T-cell (primary cell): ENCODE data around the gene CDKN2B-AS1. TPM values are rescaled to one million over a fixed set of nuclear protein-coding genes. Genes with fewer than 3 reads are reported as not detected.

Experiments
- ATAC-seq, 4 experiments: fragments of 200-7000 bp in 3 of 4; fragments of 150-1000 bp in 1 of 4; cut with Tn5 transposase; replicated peaks in 1 of 4; 1 replicate in 3 of 4; 2 replicates in 1 of 4; pipeline ENCODE4 v1.10.0; 2021; ENCODE audit warnings: moderate library complexity in 3 of 4, mild to moderate bottlenecking in 2 of 4, moderate number of reproducible peaks in 1 of 4
- CTCF ChIA-PET, 2 donors: fragments of 300-600 bp; sonication (Branson Sonifier 250); formaldehyde crosslinking; loops; one replicate each; lab custom pipeline; 2022; ENCODE audit warnings: antibody characterized with exemption in 2 of 2; lab: Charles Lee
- POLR2A ChIA-PET, 2 donors: fragments of 300-600 bp; sonication (Branson Sonifier 250); formaldehyde crosslinking; loops; one replicate each; lab custom pipeline; 2022; ENCODE audit warnings: antibody characterized with exemption in 2 of 2; lab: Charles Lee
- DNase-seq, 35 experiments: peaks; one replicate each; pipeline versions ENCODE4 v3.0.0 to v3.0.0-alpha.2; 2013 to 2023
- H3K27ac ChIP-seq: one replicate; pipeline ENCODE4 v1.5.1; 2013; ENCODE audit warnings: low read length
- H3K27me3 ChIP-seq, 2 experiments: replicated peaks in 1 of 2; 1 replicate in 1 of 2; 2 replicates in 1 of 2; pipeline versions ENCODE4 v1.6.1 to v1.7.0; 2013; ENCODE audit warnings: low read length in 1 of 2, mixed read lengths in 1 of 2; ENCODE audit not compliant: control insufficient read depth in 2 of 2, insufficient read depth in 2 of 2; ENCODE audit errors: extremely low read depth in 1 of 2
- H3K36me3 ChIP-seq, 2 donors: 1 replicate in 1 of 2; 2 replicates in 1 of 2; pipeline versions ENCODE4 v1.6.1 to v1.7.0; 2013; ENCODE audit warnings: low read length in 1 of 2; ENCODE audit not compliant: control insufficient read depth in 2 of 2, insufficient read depth in 1 of 2; ENCODE audit errors: extremely low read depth in 1 of 2
- H3K4me1 ChIP-seq, 2 experiments: 1 replicate in 1 of 2; 2 replicates in 1 of 2; pipeline versions ENCODE4 v1.6.1 to v1.7.0; 2013; ENCODE audit warnings: low read length in 2 of 2, mixed read lengths in 1 of 2; ENCODE audit not compliant: insufficient read depth in 2 of 2, control insufficient read depth in 1 of 2; ENCODE audit errors: extremely low read depth in 1 of 2
- H3K4me3 ChIP-seq, 2 donors: 1 replicate in 1 of 2; 2 replicates in 1 of 2; pipeline versions ENCODE4 v1.5.1 to v1.7.0; 2013; ENCODE audit warnings: mild to moderate bottlenecking in 2 of 2, low read length in 1 of 2, moderate library complexity in 1 of 2; ENCODE audit not compliant: control insufficient read depth in 1 of 2; ENCODE audit errors: extremely low read depth in 1 of 2
- H3K9me3 ChIP-seq: 2 replicates; pipeline ENCODE4 v1.7.0; 2013
- H3K27ac Mint-ChIP-seq, 2 donors: one replicate each; pipeline ENCODE4 v1.8.0; 2020 to 2021; ENCODE audit warnings: mild to moderate bottlenecking in 2 of 2, mixed read lengths in 2 of 2
- H3K27me3 Mint-ChIP-seq, 2 donors: one replicate each; pipeline ENCODE4 v1.8.0; 2021 to 2022; ENCODE audit warnings: mixed read lengths in 2 of 2
- H3K36me3 Mint-ChIP-seq: one replicate; pipeline ENCODE4 v1.8.0; 2021; ENCODE audit warnings: mixed read lengths
- H3K4me1 Mint-ChIP-seq, 3 donors: one replicate each; pipeline ENCODE4 v1.8.0; 2020 to 2022; ENCODE audit warnings: mixed read lengths in 3 of 3, mild to moderate bottlenecking in 1 of 3
- H3K4me3 Mint-ChIP-seq, 3 donors: one replicate each; pipeline ENCODE4 v1.8.0; 2020 to 2022; ENCODE audit warnings: mild to moderate bottlenecking in 3 of 3, mixed read lengths in 3 of 3, moderate library complexity in 3 of 3
- H3K9me3 Mint-ChIP-seq, 3 donors: one replicate each; pipeline ENCODE4 v1.8.0; 2020 to 2022; ENCODE audit warnings: mixed read lengths in 3 of 3
- WGBS: methylation state at CpG from one replicate; pipeline ENCODE4 v1.1.5; 2013; ENCODE audit warnings: missing lambda C conversion rate; ENCODE audit not compliant: insufficient coverage; 5-methylcytosine and 5-hydroxymethylcytosine counted together
- total RNA-seq, 35 experiments: library from RNA in 6 of 35; stranded (reverse) in 6 of 35; fragments of 120-200 nt in 1 of 35; gene quantifications; one replicate each; pipeline versions ENCODE4 v1.2.1 to v1.2.4 and lab custom pipeline; 2013 to 2026

Gene CDKN2B-AS1
- total RNA-seq, 5 donors from 2014 or later (not counting 1 experiment from before 2014, with no cell fraction given) = 1.1 to 1.5 (median 1.4) TPM

DNA sequence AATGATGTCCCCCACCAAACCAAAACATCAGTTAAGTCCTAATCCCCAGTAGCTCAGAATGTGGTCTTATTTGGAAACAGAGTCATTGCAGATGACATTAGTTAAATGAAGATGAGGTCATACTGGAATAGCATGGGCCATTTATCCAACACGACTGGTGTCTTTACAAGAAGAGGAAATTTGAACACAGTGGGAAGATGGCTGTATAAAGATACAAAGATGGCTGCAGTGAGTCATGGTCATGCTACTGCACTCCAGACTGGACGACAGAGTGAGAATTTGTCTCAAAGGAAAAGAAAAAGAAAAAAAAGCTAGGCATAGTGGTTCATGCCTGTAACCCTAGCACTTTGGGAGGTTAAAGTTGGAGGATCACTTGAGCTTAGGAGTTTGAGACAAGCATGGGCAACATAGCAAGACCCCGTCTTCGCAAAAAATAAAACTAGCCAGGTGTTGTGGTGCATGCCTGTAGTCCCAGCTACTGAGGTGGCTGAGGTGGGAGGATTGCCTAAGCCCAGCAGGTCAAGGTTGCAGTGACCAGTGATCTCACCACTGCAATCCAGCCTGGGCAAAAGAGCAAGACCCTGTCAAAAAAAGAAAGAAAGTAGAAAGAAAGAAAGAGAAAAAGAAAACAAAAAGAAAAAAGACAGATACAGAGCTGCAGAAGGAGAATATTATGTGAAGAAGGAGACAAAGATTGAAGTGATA lies 144.5 kb downstream of the CDKN2B-AS1 start:
- no peaks in the 10 kb centered on the region for H3K9me3 ChIP-seq
- Mint-ChIP-seq H3K9me3 (no peaks in the 10 kb centered on the region), H3K27me3 (peaks cover 4 to 5% of the 10 kb centered on the region in 2 donors), H3K36me3 (no peaks in the 10 kb centered on the region), H3K27ac (no peak overlapping the region), H3K4me3 (no peak overlapping the region), H3K4me1 (no peaks in the 10 kb centered on the region)
- H3K4me1 ChIP-seq = no peaks in the 10 kb centered on the region
- H3K27ac ChIP-seq = no peak overlapping the region
- H3K4me3 ChIP-seq = no peak overlapping the region
- peaks cover 0 to 3% of the 10 kb centered on the region in 2 experiments for H3K27me3 ChIP-seq
- 90% methylated on average over 2 of the region's 4 CpGs for WGBS
- ChIA-PET POLR2A (no interaction called here), CTCF (no interaction called here)
- H3K36me3 ChIP-seq = no peaks in the 10 kb centered on the region
- DNase-seq (no peak), ATAC-seq (no peak)

DNA sequence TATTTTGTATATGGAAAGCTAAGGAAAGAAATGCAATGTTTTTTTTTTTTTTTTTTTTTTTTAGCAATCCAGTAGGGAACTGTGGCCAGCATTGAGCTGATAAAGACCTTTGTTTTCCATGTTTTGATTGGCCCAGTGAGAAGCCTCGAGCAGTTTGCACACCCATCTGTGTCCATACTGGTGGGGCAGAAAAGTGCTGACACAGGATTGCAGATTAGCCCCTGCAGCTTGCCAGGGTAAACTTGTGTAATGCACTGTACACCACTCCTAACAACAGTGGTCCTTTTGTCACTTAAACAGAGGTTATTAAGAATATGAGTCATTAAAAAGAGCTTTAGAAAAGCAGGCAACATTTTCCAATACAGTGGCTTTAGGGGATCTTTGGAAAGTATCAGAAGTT lies 147.3 kb downstream of the CDKN2B-AS1 start:
- H3K27ac Mint-ChIP-seq = no peak overlapping the region
- Histone ChIP-seq H3K4me1 (no peaks in the 10 kb centered on the region), H3K27me3 (no peaks in the 10 kb centered on the region), H3K27ac (no peak overlapping the region), H3K4me3 (no peak overlapping the region), H3K36me3 (no peaks in the 10 kb centered on the region), H3K9me3 (no peaks in the 10 kb centered on the region)
- H3K36me3 Mint-ChIP-seq = no peaks in the 10 kb centered on the region
- CTCF ChIA-PET = interaction anchor here (0.6 to 0.7 kb wide), 2 partner anchors 11 to 240 kb away, joined by 3 to 6 read pairs; no protein-coding TSS in a partner anchor
- WGBS = 38% methylated on average over 1 of the region's 1 CpG
- H3K9me3 Mint-ChIP-seq = no peaks in the 10 kb centered on the region
- POLR2A ChIA-PET = no interaction called here
- H3K4me3 Mint-ChIP-seq = no peak overlapping the region
- H3K27me3 Mint-ChIP-seq = peaks cover 4 to 9% of the 10 kb centered on the region in 2 donors
- H3K4me1 Mint-ChIP-seq = peaks cover 0 to 3% (median 0%) of the 10 kb centered on the region in 3 donors
- ATAC-seq (no peak), DNase-seq (no peak)

DNA sequence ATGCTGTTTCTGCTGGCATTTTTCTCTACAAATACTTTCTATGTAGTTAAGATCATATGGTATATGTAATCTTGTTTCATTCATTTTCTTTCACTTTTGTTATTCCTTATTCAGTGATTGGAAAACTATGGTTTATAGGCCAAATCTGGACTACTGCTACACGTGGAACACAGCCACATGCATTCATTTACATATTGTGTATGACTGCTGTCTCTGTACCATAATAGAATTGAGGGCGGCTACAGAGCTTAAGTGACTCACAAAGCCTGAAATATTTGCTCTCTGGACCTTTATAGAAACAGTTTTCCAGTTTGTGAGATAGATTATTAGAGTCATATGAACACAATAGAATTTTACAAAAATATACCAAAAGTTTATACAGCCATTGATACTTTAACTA lies 148.1 kb downstream of the CDKN2B-AS1 start:
- H3K4me1 ChIP-seq = no peaks in the 10 kb centered on the region
- no peak for ATAC-seq
- Mint-ChIP-seq H3K4me1 (peaks cover 1 to 9% (median 1%) of the 10 kb centered on the region in 3 donors), H3K9me3 (no peaks in the 10 kb centered on the region), H3K27me3 (peaks cover 4 to 9% of the 10 kb centered on the region in 2 donors), H3K27ac (no peak overlapping the region), H3K4me3 (no peak overlapping the region), H3K36me3 (no peaks in the 10 kb centered on the region)
- no peaks in the 10 kb centered on the region for H3K27me3 ChIP-seq
- no CpG with 5 or more reads among the region's 2 CpGs for WGBS
- no peak for DNase-seq
- no peaks in the 10 kb centered on the region for H3K9me3 ChIP-seq
- ChIA-PET CTCF (no interaction called here), POLR2A (no interaction called here)
- H3K27ac ChIP-seq = no peak overlapping the region
- no peaks in the 10 kb centered on the region for H3K36me3 ChIP-seq
- no peak overlapping the region for H3K4me3 ChIP-seq

GRCh38 chr9:22143799-22144625 lies 149.4 kb downstream of the CDKN2B-AS1 start:
- Histone ChIP-seq H3K4me1 (no peaks in the 10 kb centered on the region), H3K4me3 (no peak overlapping the region), H3K9me3 (no peaks in the 10 kb centered on the region), H3K36me3 (no peaks in the 10 kb centered on the region), H3K27me3 (peaks cover 0 to 4% of the 10 kb centered on the region in 2 experiments), H3K27ac (no peak overlapping the region)
- Mint-ChIP-seq H3K9me3 (no peaks in the 10 kb centered on the region), H3K27me3 (peaks cover 4 to 9% of the 10 kb centered on the region in 2 donors), H3K27ac (no peak overlapping the region), H3K4me1 (peaks cover 6 to 21% (median 11%) of the 10 kb centered on the region in 3 donors), H3K4me3 (no peak overlapping the region), H3K36me3 (no peaks in the 10 kb centered on the region)
- ATAC-seq (no peak), DNase-seq (no peak)
- POLR2A ChIA-PET = interaction anchor here in 1 of 2 donors (0.6 kb wide), 1 partner anchor 567 kb away, joined by 3 read pairs; no protein-coding TSS in a partner anchor
- WGBS = no CpG with 5 or more reads among the region's 1 CpG
- CTCF ChIA-PET = no interaction called here

DNA sequence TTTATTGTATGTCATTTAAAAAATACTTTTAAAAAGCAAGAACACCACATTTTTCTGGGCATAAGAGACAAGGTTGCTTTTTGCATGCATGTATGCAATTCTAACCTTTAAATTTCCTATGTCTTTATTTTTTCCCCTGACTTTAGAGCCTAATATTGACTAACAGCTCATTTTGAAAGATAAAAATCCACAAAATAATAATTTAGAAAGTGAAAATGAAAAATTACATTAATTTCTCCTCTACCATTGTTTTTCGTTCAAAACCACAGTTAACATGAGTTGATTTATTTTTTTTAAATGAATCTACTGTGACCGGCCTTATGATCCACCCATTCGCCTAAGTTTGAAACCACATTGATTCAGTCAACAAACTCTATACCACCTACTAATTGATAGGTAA lies 152.0 kb downstream of the CDKN2B-AS1 start:
- no peaks in the 10 kb centered on the region for H3K4me1 ChIP-seq
- H3K36me3 ChIP-seq = no peaks in the 10 kb centered on the region
- H3K27me3 ChIP-seq = peaks cover 0 to 4% of the 10 kb centered on the region in 2 experiments
- H3K27ac Mint-ChIP-seq = no peak overlapping the region
- ATAC-seq (no peak), DNase-seq (no peak)
- no peaks in the 10 kb centered on the region for H3K9me3 Mint-ChIP-seq
- peaks cover 6 to 22% (median 11%) of the 10 kb centered on the region in 3 donors for H3K4me1 Mint-ChIP-seq
- H3K27me3 Mint-ChIP-seq = peaks cover 3 to 4% of the 10 kb centered on the region in 2 donors
- H3K4me3 ChIP-seq = no peak overlapping the region
- no peaks in the 10 kb centered on the region for H3K36me3 Mint-ChIP-seq
- CTCF ChIA-PET = no interaction called here
- no peaks in the 10 kb centered on the region for H3K9me3 ChIP-seq
- no peak overlapping the region for H3K27ac ChIP-seq
- H3K4me3 Mint-ChIP-seq = no peak overlapping the region
- POLR2A ChIA-PET = interaction anchor here in 1 of 2 donors (0.6 kb wide), 1 partner anchor 120 kb away, joined by 3 read pairs; no protein-coding TSS in a partner anchor
- WGBS = no CpG with 5 or more reads among the region's 3 CpGs

DNA sequence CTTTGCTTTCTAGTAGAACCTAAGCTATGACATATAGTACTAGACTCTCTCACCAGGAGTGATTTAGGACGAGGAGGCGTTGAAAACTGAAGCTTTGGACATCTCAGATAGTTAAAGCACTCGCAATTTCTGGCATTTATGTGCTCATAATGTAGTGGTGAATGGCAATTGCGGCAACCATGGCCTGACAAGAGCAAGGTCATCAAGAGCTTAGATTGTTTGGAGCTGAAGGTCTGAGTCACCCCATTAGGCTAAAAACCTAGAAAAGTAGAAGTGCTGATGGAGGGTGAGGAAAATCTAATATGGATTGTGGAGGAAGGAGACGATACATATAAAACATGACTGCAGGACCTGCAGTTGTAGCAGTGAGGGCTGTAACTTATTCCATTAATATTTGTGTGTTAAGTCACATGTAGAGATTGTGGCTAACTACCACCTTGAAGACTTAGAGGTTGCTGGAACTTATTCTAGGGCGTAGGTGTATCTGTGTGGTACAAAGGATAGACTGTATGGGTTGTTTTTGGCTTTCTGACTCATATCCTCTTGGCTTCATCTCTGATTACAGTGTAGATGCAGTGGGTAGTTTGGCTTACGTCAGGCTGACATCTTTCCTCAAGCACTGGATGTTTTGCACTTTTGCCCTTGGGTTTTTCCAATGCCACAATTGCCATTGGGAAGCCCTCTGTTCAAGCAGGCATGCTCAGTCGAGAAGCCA lies 153.4 kb downstream of the CDKN2B-AS1 start:
- ChIA-PET POLR2A (no interaction called here), CTCF (no interaction called here)
- Mint-ChIP-seq H3K4me1 (peaks cover 6 to 22% (median 11%) of the 10 kb centered on the region in 3 donors), H3K27ac (peak overlapping the region; percentile 55 to 56), H3K27me3 (peaks cover 2 to 4% of the 10 kb centered on the region in 2 donors), H3K36me3 (no peaks in the 10 kb centered on the region), H3K9me3 (no peaks in the 10 kb centered on the region), H3K4me3 (no peak overlapping the region)
- Histone ChIP-seq H3K36me3 (no peaks in the 10 kb centered on the region), H3K4me1 (no peaks in the 10 kb centered on the region), H3K27me3 (peaks cover 0 to 4% of the 10 kb centered on the region in 2 experiments), H3K4me3 (no peak overlapping the region), H3K9me3 (no peaks in the 10 kb centered on the region), H3K27ac (no peak overlapping the region)
- DNase-seq (peak in 3 of 35 experiments; percentile 1 to 16 (median 1)), ATAC-seq (peak; percentile 90 to 99 (median 98))
- whole genome bisulfite sequencing = 57% methylated on average over 6 of the region's 8 CpGs
